Right lobe of liver (tissue), 6 donors: ENCODE results near the gene SIPA1. TPM values are rescaled to one million over a fixed set of nuclear protein-coding genes. Genes with fewer than 3 reads are reported as not detected.

ENCODE experiments used
- ATAC-seq, 4 donors: fragments of 200-7000 bp; cut with Tn5 transposase; one replicate each; pipeline ENCODE4 v1.9.1; 2020; ENCODE audit warnings: mild to moderate bottlenecking in 4 of 4, moderate library complexity in 4 of 4
- DNase-seq, 3 donors: peaks; one replicate each; pipeline ENCODE4 v3.0.0-alpha.2; 2020
- H3K27ac ChIP-seq, 3 donors: fragments of 200-600 bp; one replicate each; pipeline ENCODE4 v1.8.0; 2022
- H3K27me3 ChIP-seq, 2 donors: fragments of 200-600 bp; one replicate each; pipeline ENCODE4 v1.8.0; 2022
- H3K36me3 ChIP-seq, 4 donors: fragments of 200-600 bp; sonication (generic) in 1 of 4; one replicate each; pipeline versions ENCODE4 v1.5.1 to v1.8.0; 2017 to 2022; ENCODE audit warnings: control low read depth in 1 of 4
- H3K4me1 ChIP-seq, 4 donors: fragments of 200-600 bp; sonication (generic) in 1 of 4; one replicate each; pipeline versions ENCODE4 v1.5.1 to v1.8.0; 2017 to 2022; ENCODE audit warnings: control low read depth in 1 of 4
- H3K4me3 ChIP-seq, 3 donors: fragments of 200-600 bp; one replicate each; pipeline ENCODE4 v1.8.0; 2022
- H3K9me3 ChIP-seq, 4 donors: fragments of 200-600 bp; sonication (generic) in 1 of 4; one replicate each; pipeline versions ENCODE4 v1.5.1 to v1.8.0; 2017 to 2022; ENCODE audit warnings: control low read depth in 1 of 4
- CTCF ChIP-seq, 4 donors: fragments of 200-600 bp in 3 of 4; fragments of 450-650 bp in 1 of 4; IDR thresholded peaks; one replicate each; pipeline versions ENCODE4 v1.5.1 to v1.8.0; 2016 to 2022; ENCODE audit warnings: antibody characterized with exemption in 4 of 4, mild to moderate bottlenecking in 2 of 4
- POLR2A ChIP-seq: fragments of 450-650 bp; IDR thresholded peaks from one replicate; pipeline ENCODE4 v1.6.1; 2017; ENCODE audit warnings: antibody characterized with exemption, mild to moderate bottlenecking
- whole genome bisulfite sequencing: methylation state at CpG from one replicate; pipeline ENCODE4 v1.1.6; 2018; ENCODE audit warnings: low coverage, low lambda C conversion rate; ENCODE audit not compliant: insufficient coverage; ENCODE audit errors: missing lambda C conversion rate; 5-methylcytosine and 5-hydroxymethylcytosine counted together
- intact Hi-C, 2 donors: fragments of 100-400 bp; cut with DNase I; formaldehyde crosslinking; loops; one replicate each; pipeline versions ENCODE4 v1.11.2 to v1.14.1; 2022
- total RNA-seq, 6 experiments: library from RNA; depleted of rRNA in 2 of 6; stranded (reverse); fragments of >200 nt in 2 of 6; fragmentation: NEBNext Ultra II Directional in 3 of 6; extraction: Animal tissue kit (Norgen Biotek cat#: 25700) in 3 of 6; gene quantifications; one replicate each; pipeline versions ENCODE4 v1.1.0 to v1.2.4, GENCODE V29; 2016 to 2023
- donor health status: DM: no; HTN: yes; CAD: no.
- donor health status: DM: no; HTN: no; CAD: no.
- donor health status: DM: no; HTN: no; CAD: no.
- donor health status: DM: no; HTN: yes; CAD: no.
- donor health status: DM: no; HTN: yes; CAD: no.

The SIPA1 gene
- total RNA-seq, 6 experiments from 2014 or later, result 21.1 to 34.1 (median 25.3) TPM

- TF ChIP-seq CTCF (IDR thresholded peaks at IDR 0.05), result no peak
- TF ChIP-seq POLR2A, result no peak
- WGBS, result 30% methylated on average over 9 of the region's 20 CpGs
- Histone ChIP-seq H3K36me3 (peaks cover 0 to 46% (median 13%) of the 10 kb centered on the region in 4 donors), H3K4me3 (no peak overlapping the region), H3K4me1 (peaks cover 0 to 30% (median 7%) of the 10 kb centered on the region in 4 donors), H3K27me3 (no peaks in the 10 kb centered on the region), H3K27ac (no peak overlapping the region), H3K9me3 (no peaks in the 10 kb centered on the region)
- intact Hi-C loops, result no loop called here
- peak in 2 of 3 donors; percentile 79 to 80 for DNase-seq
- peak in 3 of 4 donors; percentile 3 to 60 (median 33) for ATAC-seq
Measured at GRCh38 chr11:65633390-65634108, 4.4 kb upstream of the SIPA1 start.

- intact Hi-C loops, result no loop called here
Measured at GRCh38 chr11:65634109-65634436, 3.8 kb upstream of the SIPA1 start.

GRCh38 chr11:65634440-65634839, 3.5 kb upstream of the SIPA1 start:
- Histone ChIP-seq H3K27me3 (no peaks in the 10 kb centered on the region), H3K9me3 (no peaks in the 10 kb centered on the region), H3K36me3 (peaks cover 0 to 37% (median 13%) of the 10 kb centered on the region in 4 donors), H3K27ac (no peak overlapping the region), H3K4me1 (peaks cover 0 to 31% (median 11%) of the 10 kb centered on the region in 4 donors), H3K4me3 (no peak overlapping the region)
- DNase-seq (no peak), ATAC-seq (no peak)
- TF ChIP-seq CTCF (IDR thresholded peaks at IDR 0.05) (no peak), POLR2A (no peak)
- intact Hi-C loops, result no loop called here
- WGBS, result no CpG with 5 or more reads among the region's 11 CpGs

More at GRCh38 chr11:65634109-65634436, 3.8 kb upstream of the SIPA1 start:
- ATAC-seq, result no peak
- WGBS, result 40% methylated on average over 1 of the region's 14 CpGs
- DNase-seq, result no peak
- Histone ChIP-seq H3K4me3 (no peak overlapping the region), H3K36me3 (peaks cover 0 to 41% (median 13%) of the 10 kb centered on the region in 4 donors), H3K27ac (no peak overlapping the region), H3K4me1 (peaks cover 0 to 31% (median 10%) of the 10 kb centered on the region in 4 donors), H3K9me3 (no peaks in the 10 kb centered on the region), H3K27me3 (no peaks in the 10 kb centered on the region)
- TF ChIP-seq POLR2A, result no peak
- TF ChIP-seq CTCF (IDR thresholded peaks at IDR 0.05), result no peak

GRCh38 chr11:65634905-65635731, 2.8 kb upstream of the SIPA1 start:
- WGBS, result 100% methylated on average over 2 of the region's 46 CpGs
- Histone ChIP-seq H3K4me1 (peaks cover 0 to 31% (median 11%) of the 10 kb centered on the region in 4 donors), H3K9me3 (no peaks in the 10 kb centered on the region), H3K27ac (no peak overlapping the region), H3K36me3 (peaks cover 0 to 31% (median 11%) of the 10 kb centered on the region in 4 donors), H3K4me3 (no peak overlapping the region), H3K27me3 (no peaks in the 10 kb centered on the region)
- no peak for DNase-seq
- intact Hi-C loops, result no loop called here
- no peak for TF ChIP-seq POLR2A
- no peak for TF ChIP-seq CTCF (IDR thresholded peaks at IDR 0.05)
- no peak for ATAC-seq
